Panc1 (cell line): Measurements from ENCODE around the gene AAMP. TPM values are rescaled to one million over a fixed set of nuclear protein-coding genes. Genes with fewer than 3 reads are reported as not detected.

Experiments
- ATAC-seq: fragments of 200-7000 bp; cut with Tn5 transposase; 2 replicates; pipeline ENCODE4 v1.9.1; 2020; ENCODE audit warnings: mild to moderate bottlenecking, moderate library complexity
- BruUV-seq: library from RNA; stranded (reverse); fragments of 400-500 nt; replicated peaks from 2 replicates; lab custom pipeline; 2021; lab: Mats Ljungman, UMichigan
- CTCF ChIA-PET: fragments of 300-600 bp; sonication (Branson Sonifier 250); formaldehyde crosslinking; loops from one replicate; lab custom pipeline; 2022; ENCODE audit warnings: antibody characterized with exemption; lab: Charles Lee
- POLR2A ChIA-PET: fragments of 300-600 bp; sonication (Branson Sonifier 250); formaldehyde crosslinking; loops from one replicate; lab custom pipeline; 2022; ENCODE audit warnings: antibody characterized with exemption; lab: Charles Lee
- DNase-seq: peaks from one replicate; pipeline ENCODE4 v3.0.0-alpha.2; 2010; ENCODE audit warnings: low read depth, low spot score
- H3K27ac ChIP-seq: 2 replicates; pipeline ENCODE4 v1.5.1; 2011; ENCODE audit warnings: mild to moderate bottlenecking, low read length, inconsistent platforms
- H3K27me3 ChIP-seq: fragments of 200-500 bp; sonication (Bioruptor generic); 2 replicates; pipeline ENCODE4 v1.6.0; 2014; ENCODE audit warnings: low read length, inconsistent platforms; ENCODE audit not compliant: control insufficient read depth, insufficient read depth
- H3K36me3 ChIP-seq: fragments of 200-500 bp; sonication (Bioruptor generic); 2 replicates; pipeline ENCODE4 v1.5.1; 2014; ENCODE audit warnings: inconsistent platforms, mild to moderate bottlenecking, low read length, moderate library complexity; ENCODE audit not compliant: control insufficient read depth, insufficient read depth
- H3K4me1 ChIP-seq: 2 replicates; pipeline ENCODE4 v1.5.1; 2011; ENCODE audit warnings: inconsistent platforms, mild to moderate bottlenecking, low read length, moderate library complexity; ENCODE audit not compliant: control insufficient read depth, insufficient read depth
- H3K4me3 ChIP-seq, 2 experiments: 2 replicates each; pipeline ENCODE4 v1.5.1; 2011 to 2012; ENCODE audit warnings: low read depth in 2 of 2, low read length in 2 of 2, mild to moderate bottlenecking in 2 of 2, inconsistent platforms in 1 of 2, moderate library complexity in 1 of 2
- H3K9me3 ChIP-seq: fragments of 200-500 bp; sonication (Bioruptor generic); 2 replicates; pipeline ENCODE4 v1.5.1; 2014; ENCODE audit warnings: low read depth, mild to moderate bottlenecking, inconsistent platforms, low read length, moderate library complexity; ENCODE audit not compliant: control insufficient read depth, insufficient read depth
- POLR2AphosphoS5 ChIP-seq: IDR thresholded peaks from 2 replicates; pipeline ENCODE4 v1.6.1; 2012; ENCODE audit warnings: mild to moderate bottlenecking, low read depth, low read length, moderate library complexity
- SIN3A ChIP-seq: IDR thresholded peaks from 2 replicates; pipeline ENCODE4 v1.6.1; 2012; ENCODE audit warnings: low read depth, mild to moderate bottlenecking, low read length, moderate library complexity, borderline replicate concordance; ENCODE audit not compliant: insufficient read depth
- TCF7L2 ChIP-seq: IDR thresholded peaks from 2 replicates; pipeline ENCODE4 v1.6.1; 2011; ENCODE audit warnings: mild to moderate bottlenecking, low read depth, low read length, inconsistent platforms
- in situ Hi-C: cut with HindIII; loops from 2 replicates; pipeline ENCODE4 v1.10.0; 2016; ENCODE audit warnings: low sequenced_read_pairs, low pct_unique_long_range_greater_than_20kb
- intact Hi-C: fragments of 100-400 bp; cut with micrococcal nuclease; formaldehyde crosslinking; loops from one replicate; pipeline ENCODE4 v1.10.0; 2022; ENCODE audit not compliant: unreplicated experiment
- total RNA-seq: library from RNA; stranded (reverse); gene quantifications from one replicate; pipeline ENCODE4 v1.2.1, GENCODE V29; 2021; ENCODE audit not compliant: unreplicated experiment
- TF ChIP-seq, protein P1 (sequence below), 2 experiments: IDR thresholded peaks; 2 replicates each; pipeline ENCODE4 v1.6.1; 2011 to 2012; ENCODE audit warnings: low read depth in 2 of 2, control low read depth in 1 of 2, low read length in 1 of 2, mild to moderate bottlenecking in 1 of 2, moderate library complexity in 1 of 2; ENCODE audit not compliant: insufficient read depth in 1 of 2
- TF ChIP-seq, protein P2 (sequence below): fragments of 450-650 bp; IDR thresholded peaks from 2 replicates; pipeline ENCODE4 v1.5.1; 2017; ENCODE audit warnings: mild to moderate bottlenecking

AAMP gene
- total RNA-seq, 1 experiment from 2014 or later, result 103 TPM

DNA sequence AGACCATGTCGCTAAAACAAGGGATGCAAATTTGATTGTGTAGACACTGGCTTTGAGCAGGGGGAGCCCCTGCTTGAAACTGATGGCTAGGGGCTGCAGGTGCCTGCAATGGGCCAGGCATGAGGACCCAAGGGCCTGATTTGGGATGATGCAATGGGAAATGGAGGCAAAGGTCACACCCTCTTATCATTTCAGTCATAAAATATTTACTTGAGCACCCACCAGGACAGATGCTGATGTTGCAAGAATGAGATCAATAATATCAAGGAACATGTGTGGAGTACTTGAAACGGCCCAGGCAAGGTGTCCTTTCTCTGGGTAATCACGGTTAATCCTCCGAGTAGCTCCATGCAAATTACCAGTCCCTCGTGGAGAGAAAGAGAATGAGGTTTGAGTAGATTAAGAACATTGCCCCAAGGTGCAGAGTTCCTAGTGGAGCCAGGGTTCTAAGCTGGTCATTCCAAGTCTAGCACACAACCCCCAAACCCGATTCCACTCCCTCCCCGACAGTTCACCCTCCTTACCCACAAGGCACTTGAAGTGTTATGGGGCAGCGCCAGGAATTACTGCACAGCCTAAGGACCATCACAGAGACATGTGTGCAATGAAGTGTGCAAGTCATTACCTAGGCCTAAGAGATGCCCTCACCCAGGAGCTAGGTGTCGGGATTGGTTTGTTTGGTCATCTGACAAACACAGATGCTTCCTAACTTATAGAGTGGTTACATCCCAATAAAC is 36.4 kb upstream of the AAMP start:
- in situ Hi-C loops (no loop called here), intact Hi-C loops (no loop called here)
- no peaks in the 10 kb centered on the region for H3K36me3 ChIP-seq
- no peaks in the 10 kb centered on the region for H3K27me3 ChIP-seq
- H3K4me3 ChIP-seq, result no peak overlapping the region
- no peaks in the 10 kb centered on the region for H3K9me3 ChIP-seq
- TF ChIP-seq, protein P1, sequence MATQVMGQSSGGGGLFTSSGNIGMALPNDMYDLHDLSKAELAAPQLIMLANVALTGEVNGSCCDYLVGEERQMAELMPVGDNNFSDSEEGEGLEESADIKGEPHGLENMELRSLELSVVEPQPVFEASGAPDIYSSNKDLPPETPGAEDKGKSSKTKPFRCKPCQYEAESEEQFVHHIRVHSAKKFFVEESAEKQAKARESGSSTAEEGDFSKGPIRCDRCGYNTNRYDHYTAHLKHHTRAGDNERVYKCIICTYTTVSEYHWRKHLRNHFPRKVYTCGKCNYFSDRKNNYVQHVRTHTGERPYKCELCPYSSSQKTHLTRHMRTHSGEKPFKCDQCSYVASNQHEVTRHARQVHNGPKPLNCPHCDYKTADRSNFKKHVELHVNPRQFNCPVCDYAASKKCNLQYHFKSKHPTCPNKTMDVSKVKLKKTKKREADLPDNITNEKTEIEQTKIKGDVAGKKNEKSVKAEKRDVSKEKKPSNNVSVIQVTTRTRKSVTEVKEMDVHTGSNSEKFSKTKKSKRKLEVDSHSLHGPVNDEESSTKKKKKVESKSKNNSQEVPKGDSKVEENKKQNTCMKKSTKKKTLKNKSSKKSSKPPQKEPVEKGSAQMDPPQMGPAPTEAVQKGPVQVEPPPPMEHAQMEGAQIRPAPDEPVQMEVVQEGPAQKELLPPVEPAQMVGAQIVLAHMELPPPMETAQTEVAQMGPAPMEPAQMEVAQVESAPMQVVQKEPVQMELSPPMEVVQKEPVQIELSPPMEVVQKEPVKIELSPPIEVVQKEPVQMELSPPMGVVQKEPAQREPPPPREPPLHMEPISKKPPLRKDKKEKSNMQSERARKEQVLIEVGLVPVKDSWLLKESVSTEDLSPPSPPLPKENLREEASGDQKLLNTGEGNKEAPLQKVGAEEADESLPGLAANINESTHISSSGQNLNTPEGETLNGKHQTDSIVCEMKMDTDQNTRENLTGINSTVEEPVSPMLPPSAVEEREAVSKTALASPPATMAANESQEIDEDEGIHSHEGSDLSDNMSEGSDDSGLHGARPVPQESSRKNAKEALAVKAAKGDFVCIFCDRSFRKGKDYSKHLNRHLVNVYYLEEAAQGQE (IDR thresholded peaks at IDR 0.05; ENCODE audit: insufficient read depth in 1 of 2, low read depth in 2 of 2, low read length in 1 of 2), result no peak
- TF ChIP-seq TCF7L2 (no peak), SIN3A (no peak), POLR2AphosphoS5 (no peak)
- TF ChIP-seq, protein P2, sequence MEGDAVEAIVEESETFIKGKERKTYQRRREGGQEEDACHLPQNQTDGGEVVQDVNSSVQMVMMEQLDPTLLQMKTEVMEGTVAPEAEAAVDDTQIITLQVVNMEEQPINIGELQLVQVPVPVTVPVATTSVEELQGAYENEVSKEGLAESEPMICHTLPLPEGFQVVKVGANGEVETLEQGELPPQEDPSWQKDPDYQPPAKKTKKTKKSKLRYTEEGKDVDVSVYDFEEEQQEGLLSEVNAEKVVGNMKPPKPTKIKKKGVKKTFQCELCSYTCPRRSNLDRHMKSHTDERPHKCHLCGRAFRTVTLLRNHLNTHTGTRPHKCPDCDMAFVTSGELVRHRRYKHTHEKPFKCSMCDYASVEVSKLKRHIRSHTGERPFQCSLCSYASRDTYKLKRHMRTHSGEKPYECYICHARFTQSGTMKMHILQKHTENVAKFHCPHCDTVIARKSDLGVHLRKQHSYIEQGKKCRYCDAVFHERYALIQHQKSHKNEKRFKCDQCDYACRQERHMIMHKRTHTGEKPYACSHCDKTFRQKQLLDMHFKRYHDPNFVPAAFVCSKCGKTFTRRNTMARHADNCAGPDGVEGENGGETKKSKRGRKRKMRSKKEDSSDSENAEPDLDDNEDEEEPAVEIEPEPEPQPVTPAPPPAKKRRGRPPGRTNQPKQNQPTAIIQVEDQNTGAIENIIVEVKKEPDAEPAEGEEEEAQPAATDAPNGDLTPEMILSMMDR, result no peak
- H3K4me1 ChIP-seq, result no peaks in the 10 kb centered on the region
- DNase-seq (no peak), ATAC-seq (no peak)
- BruUV-seq, result no TSS peak
- ChIA-PET POLR2A (no interaction called here), CTCF (no interaction called here)
- no peak overlapping the region for H3K27ac ChIP-seq

DNA sequence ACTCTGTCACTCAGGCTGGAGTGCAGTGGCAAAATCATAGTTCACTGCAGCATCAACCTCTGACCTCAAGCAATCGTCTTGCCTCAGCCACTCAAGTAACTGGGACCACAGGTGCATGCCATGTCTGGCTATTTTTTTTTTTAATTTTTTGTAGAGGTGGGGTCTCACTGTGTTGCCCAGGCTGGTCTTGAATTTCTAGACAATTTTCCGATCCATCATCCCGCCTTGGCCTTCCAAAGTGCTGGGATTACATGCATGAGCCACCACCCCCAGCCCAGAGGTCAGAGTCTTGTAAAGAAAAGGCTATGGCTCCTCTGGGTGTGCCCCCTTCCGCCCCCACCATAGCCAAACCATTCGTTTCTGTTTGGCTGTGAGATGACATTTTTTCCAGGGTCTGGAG is 35.4 kb upstream of the AAMP start:
- intact Hi-C loops (no loop called here), in situ Hi-C loops (no loop called here)
- POLR2A ChIA-PET, result no interaction called here
- ATAC-seq, result no peak
- Histone ChIP-seq H3K4me1 (peaks cover 2% of the 10 kb centered on the region; the same call in 1 of the 2 replicates), H3K27me3 (no peaks in the 10 kb centered on the region), H3K9me3 (no peaks in the 10 kb centered on the region), H3K4me3 (no peak overlapping the region), H3K36me3 (no peaks in the 10 kb centered on the region), H3K27ac (no peak overlapping the region)
- no peak for TF ChIP-seq POLR2AphosphoS5
- TF ChIP-seq, protein P2, result no peak
- TF ChIP-seq, protein P1 (IDR thresholded peaks at IDR 0.05; ENCODE audit: insufficient read depth in 1 of 2, low read depth in 2 of 2, low read length in 1 of 2), result no peak
- TF ChIP-seq TCF7L2, result no peak
- TF ChIP-seq SIN3A, result no peak
- BruUV-seq, result no TSS peak
- CTCF ChIA-PET, result no interaction called here
- no peak for DNase-seq
